T-helper 17 cell (primary cell): Measurements from ENCODE around the gene PLPP4. TPM values are rescaled to one million over a fixed set of nuclear protein-coding genes. Genes with fewer than 3 reads are reported as not detected.

ENCODE experiments used
- ATAC-seq: fragments of 150-1000 bp; cut with Tn5 transposase; 2 replicates; pipeline ENCODE4 v1.10.0; 2021; ENCODE audit warnings: mild to moderate bottlenecking, moderate library complexity
- DNase-seq, 3 donors: peaks; one replicate each; pipeline versions ENCODE4 v3.0.0 to v3.0.0-alpha.2; 2020 to 2021
- H3K9me3 ChIP-seq: one replicate; pipeline ENCODE4 v1.7.0; 2013; ENCODE audit warnings: low read length, mild to moderate bottlenecking; ENCODE audit not compliant: control insufficient read depth, poor library complexity, severe bottlenecking
- H3K27ac Mint-ChIP-seq: one replicate; pipeline ENCODE4 v1.8.0; 2022; ENCODE audit warnings: mild to moderate bottlenecking, moderate library complexity, mixed read lengths
- H3K27me3 Mint-ChIP-seq: one replicate; pipeline ENCODE4 v1.8.0; 2022; ENCODE audit warnings: mixed read lengths
- H3K36me3 Mint-ChIP-seq: one replicate; pipeline ENCODE4 v1.8.0; 2022; ENCODE audit warnings: low read depth, mixed read lengths
- H3K4me1 Mint-ChIP-seq: one replicate; pipeline ENCODE4 v1.8.0; 2022; ENCODE audit warnings: mild to moderate bottlenecking, mixed read lengths
- H3K4me3 Mint-ChIP-seq: one replicate; pipeline ENCODE4 v1.8.0; 2022; ENCODE audit warnings: mild to moderate bottlenecking, moderate library complexity, mixed read lengths
- total RNA-seq, 4 donors: library from RNA in 2 of 4; stranded (reverse) in 2 of 4; gene quantifications; one replicate each; pipeline ENCODE4 v1.2.3 and lab custom pipeline; 2022 to 2026

PLPP4 gene
- total RNA-seq, 2 donors from 2014 or later: not detected

DNA sequence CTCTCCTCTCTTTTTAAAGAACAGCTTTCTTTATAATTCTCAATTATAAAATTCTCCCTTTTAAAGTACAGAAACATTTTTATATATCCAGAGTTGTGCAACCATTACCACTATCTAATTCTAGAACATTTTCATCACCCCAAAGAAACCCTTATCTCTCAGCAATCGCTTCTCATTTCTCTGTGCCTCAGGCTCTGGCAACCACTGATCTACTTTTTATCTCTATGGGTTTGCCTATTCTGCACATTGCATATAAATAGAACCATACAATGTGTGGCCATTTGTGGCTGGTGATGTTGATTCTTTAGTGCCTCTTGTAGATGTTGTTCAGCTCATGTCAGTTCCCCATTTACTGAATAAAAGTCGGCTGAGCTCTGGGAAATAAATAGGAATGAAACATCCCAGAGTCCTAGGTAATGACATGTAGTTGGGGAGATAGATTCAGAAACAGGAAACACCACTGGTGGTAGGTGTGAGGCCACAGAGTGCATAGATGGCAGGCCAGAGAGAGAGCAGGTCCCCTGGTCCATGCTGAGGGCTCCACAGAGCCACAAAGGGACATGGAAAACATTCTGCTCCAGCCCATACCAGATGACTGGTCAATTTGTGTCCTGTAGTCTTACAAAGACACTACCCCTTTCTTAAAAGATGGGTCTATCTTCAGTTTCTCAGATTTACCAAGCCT lies 126.5 kb downstream of the PLPP4 start:
- no peaks in the 10 kb centered on the region for H3K36me3 Mint-ChIP-seq
- H3K27ac Mint-ChIP-seq: no peak overlapping the region
- H3K4me3 Mint-ChIP-seq: no peak overlapping the region
- no peaks in the 10 kb centered on the region for H3K27me3 Mint-ChIP-seq
- DNase-seq (no peak), ATAC-seq (no peak)
- peaks cover 2% of the 10 kb centered on the region for H3K9me3 ChIP-seq
- peaks cover 3% of the 10 kb centered on the region for H3K4me1 Mint-ChIP-seq

DNA sequence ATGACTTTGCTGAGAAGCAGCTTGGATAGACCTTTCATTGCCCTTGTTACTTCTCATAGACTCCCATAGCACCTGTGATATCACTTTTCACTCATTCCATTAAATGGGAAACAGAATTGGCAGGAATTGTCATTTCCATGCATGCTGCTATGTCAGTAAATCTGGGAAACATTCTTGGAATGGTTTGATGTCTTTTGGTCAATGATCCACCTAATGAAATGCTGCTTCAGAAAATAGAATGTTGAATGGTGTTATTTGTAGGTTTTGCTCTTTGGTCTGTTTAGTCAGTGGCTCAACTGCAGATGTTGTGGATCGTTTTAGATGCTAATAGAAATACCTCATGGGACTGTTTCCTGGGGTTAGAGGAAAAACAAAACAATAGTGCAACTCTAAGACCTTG lies 127.8 kb downstream of the PLPP4 start:
- Mint-ChIP-seq H3K36me3 (no peaks in the 10 kb centered on the region), H3K4me3 (no peak overlapping the region), H3K4me1 (peaks cover 3% of the 10 kb centered on the region), H3K27me3 (no peaks in the 10 kb centered on the region), H3K27ac (no peak overlapping the region)
- DNase-seq (no peak), ATAC-seq (no peak)
- peaks cover 2% of the 10 kb centered on the region for H3K9me3 ChIP-seq

DNA sequence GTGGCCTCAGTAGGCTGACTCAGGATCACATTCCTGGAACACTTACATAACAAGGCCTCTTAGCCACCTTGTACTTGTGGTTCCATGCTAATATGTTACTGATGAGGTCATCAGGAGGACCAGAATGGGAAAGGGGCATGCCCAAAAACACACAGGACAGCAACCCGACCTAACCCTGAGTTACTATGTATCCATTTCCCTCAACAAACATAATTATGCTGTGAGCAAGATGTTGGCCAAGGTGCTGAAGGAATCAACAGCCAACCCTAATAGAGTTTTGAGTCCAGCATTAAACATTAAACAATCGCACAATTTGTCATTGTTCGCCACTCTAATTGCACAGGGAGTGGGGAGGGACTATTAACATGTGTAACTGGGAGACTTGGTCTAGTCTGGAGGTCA lies 129.4 kb downstream of the PLPP4 start:
- Mint-ChIP-seq H3K27me3 (no peaks in the 10 kb centered on the region), H3K36me3 (no peaks in the 10 kb centered on the region), H3K4me3 (no peak overlapping the region), H3K27ac (no peak overlapping the region), H3K4me1 (peaks cover 3% of the 10 kb centered on the region)
- H3K9me3 ChIP-seq: peaks cover 2% of the 10 kb centered on the region
- DNase-seq: no peak
- no peak for ATAC-seq

DNA sequence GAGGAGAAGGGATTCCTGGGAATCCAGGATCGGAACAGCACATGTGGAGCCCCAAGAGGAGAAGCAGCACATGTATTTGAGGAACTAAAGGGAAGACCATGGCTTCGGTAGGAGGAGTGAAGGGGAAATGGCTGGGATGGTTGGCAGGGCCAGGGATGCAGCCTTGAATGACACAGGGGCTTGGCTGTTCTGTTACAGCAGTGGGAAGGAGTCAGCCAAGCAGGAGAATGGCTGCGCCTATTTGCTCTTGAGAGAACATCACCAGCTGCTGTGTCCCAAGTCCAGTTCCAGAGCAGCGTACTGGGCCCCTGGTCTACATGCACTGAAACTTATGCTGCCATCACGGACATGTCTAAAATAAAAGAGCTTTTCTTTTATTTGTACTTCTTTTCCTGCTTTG lies 130.0 kb downstream of the PLPP4 start:
- Mint-ChIP-seq H3K27ac (no peak overlapping the region), H3K4me3 (no peak overlapping the region), H3K27me3 (no peaks in the 10 kb centered on the region), H3K4me1 (peaks cover 3% of the 10 kb centered on the region), H3K36me3 (no peaks in the 10 kb centered on the region)
- peaks cover 2% of the 10 kb centered on the region for H3K9me3 ChIP-seq
- DNase-seq (no peak), ATAC-seq (no peak)

DNA sequence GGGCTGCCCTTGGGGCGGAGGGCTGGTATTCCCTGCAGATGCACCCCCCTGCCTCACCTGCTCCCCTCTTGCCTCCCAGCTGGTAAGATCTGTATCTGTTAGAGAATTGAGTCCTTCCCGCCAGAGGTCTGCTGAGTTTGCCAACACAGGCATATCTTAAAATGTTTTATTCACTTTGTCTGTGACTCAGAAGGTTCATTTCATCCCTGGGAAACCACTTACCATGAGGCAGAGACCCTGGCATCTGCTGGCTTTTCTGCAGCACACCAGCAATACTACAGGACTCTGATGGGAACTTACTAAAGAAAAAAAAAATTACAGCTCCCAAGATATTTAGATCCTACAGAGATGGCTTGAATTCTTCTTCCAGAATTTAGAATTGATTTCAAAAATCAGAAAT lies 131.3 kb downstream of the PLPP4 start:
- Mint-ChIP-seq H3K27me3 (no peaks in the 10 kb centered on the region), H3K27ac (no peak overlapping the region), H3K36me3 (no peaks in the 10 kb centered on the region), H3K4me3 (no peak overlapping the region), H3K4me1 (peaks cover 3% of the 10 kb centered on the region)
- ATAC-seq (no peak), DNase-seq (no peak)
- peaks cover 2% of the 10 kb centered on the region for H3K9me3 ChIP-seq

DNA sequence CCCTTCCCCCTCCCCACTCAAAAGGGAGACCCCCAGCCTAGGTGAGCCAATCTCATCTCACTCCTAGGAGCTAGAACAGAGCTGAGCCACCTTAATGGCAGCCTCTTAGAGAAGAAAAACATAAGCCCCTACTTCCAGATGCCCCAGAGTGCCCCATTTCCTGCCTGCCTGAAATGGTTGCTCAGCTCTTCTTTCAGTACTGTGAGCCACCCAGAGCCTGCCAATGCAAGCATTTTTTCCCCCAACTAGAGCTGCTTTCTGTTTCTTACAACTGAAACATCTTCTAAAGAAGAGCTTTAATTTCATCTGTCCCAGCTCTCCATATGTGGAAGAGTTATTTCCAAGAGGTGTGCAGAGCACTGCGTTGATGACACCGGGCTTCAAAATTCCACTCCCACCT lies 136.7 kb downstream of the PLPP4 start:
- Mint-ChIP-seq H3K4me3 (no peak overlapping the region), H3K4me1 (no peaks in the 10 kb centered on the region), H3K27me3 (no peaks in the 10 kb centered on the region), H3K36me3 (no peaks in the 10 kb centered on the region), H3K27ac (no peak overlapping the region)
- no peak for DNase-seq
- no peaks in the 10 kb centered on the region for H3K9me3 ChIP-seq
- ATAC-seq: no peak

DNA sequence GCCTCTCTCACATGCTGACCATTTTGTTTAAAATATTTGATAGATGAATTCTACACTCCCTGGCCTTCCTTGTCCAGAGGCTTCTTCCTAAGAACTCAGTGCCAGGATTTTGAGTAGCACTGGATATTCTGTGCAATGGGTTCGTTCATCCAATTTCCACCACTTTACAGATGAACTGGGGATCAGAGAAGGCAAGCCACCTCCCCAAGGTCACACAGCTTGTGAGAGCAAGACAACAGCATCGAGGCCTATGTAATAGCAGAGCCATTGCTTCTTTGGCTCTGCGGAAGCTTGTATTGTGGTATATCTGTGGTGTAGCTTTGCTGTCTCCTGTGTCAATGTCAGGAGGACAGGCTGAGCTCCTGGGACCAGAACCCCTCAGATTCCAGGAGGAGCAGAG lies 140.9 kb downstream of the PLPP4 start:
- Mint-ChIP-seq H3K27me3 (no peaks in the 10 kb centered on the region), H3K4me1 (no peaks in the 10 kb centered on the region), H3K36me3 (no peaks in the 10 kb centered on the region), H3K27ac (no peak overlapping the region), H3K4me3 (no peak overlapping the region)
- H3K9me3 ChIP-seq: no peaks in the 10 kb centered on the region
- DNase-seq (no peak), ATAC-seq (no peak)

DNA sequence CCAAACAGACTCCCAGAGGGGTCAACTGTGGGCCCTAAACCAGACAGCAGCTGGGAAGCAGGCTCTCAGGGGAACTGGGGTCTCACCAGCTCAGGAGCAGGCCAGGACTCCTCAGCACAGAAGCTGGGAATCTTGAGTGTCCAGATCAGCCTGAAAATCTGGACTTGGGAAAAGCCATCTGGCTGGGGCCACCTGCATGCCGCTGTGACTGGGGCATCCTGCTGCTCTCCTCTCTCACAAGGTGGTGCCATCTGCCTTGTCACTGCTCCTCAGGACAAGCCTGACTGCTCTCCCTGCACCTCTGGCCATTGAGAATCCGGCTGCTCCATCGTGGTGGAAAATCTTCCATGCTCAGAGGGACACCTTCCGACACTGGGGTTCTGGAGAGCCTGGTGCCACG lies 141.4 kb downstream of the PLPP4 start:
- Mint-ChIP-seq H3K4me3 (no peak overlapping the region), H3K36me3 (no peaks in the 10 kb centered on the region), H3K4me1 (no peaks in the 10 kb centered on the region), H3K27me3 (no peaks in the 10 kb centered on the region), H3K27ac (no peak overlapping the region)
- DNase-seq: no peak
- no peak for ATAC-seq
- H3K9me3 ChIP-seq: no peaks in the 10 kb centered on the region

DNA sequence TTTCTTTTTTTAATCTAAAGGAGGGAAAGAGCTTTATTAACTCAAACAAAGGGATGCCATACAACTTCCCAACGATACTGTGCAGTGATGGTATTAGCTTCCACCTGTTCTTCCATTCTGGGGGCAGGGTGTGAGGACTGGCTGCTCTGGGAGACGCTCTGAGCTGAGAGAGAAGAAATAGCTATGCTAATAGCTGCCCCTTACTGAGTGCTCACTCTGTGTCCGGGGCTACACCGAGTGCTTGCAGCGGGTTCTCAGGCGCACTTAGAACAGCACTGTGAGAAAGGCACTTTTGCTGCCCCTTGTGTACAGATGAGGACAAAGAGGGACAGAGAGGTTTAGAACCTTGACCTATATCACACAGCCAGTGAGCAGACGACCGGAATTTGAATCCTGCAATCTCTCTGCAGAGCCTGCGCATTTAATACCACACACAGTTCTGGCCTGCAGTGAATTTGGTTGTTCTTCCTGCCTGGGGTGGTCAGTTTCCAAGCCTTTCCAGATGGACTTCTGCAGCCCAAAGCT lies 142.2 kb downstream of the PLPP4 start:
- no peak for ATAC-seq
- Mint-ChIP-seq H3K27me3 (no peaks in the 10 kb centered on the region), H3K4me1 (no peaks in the 10 kb centered on the region)

DNA sequence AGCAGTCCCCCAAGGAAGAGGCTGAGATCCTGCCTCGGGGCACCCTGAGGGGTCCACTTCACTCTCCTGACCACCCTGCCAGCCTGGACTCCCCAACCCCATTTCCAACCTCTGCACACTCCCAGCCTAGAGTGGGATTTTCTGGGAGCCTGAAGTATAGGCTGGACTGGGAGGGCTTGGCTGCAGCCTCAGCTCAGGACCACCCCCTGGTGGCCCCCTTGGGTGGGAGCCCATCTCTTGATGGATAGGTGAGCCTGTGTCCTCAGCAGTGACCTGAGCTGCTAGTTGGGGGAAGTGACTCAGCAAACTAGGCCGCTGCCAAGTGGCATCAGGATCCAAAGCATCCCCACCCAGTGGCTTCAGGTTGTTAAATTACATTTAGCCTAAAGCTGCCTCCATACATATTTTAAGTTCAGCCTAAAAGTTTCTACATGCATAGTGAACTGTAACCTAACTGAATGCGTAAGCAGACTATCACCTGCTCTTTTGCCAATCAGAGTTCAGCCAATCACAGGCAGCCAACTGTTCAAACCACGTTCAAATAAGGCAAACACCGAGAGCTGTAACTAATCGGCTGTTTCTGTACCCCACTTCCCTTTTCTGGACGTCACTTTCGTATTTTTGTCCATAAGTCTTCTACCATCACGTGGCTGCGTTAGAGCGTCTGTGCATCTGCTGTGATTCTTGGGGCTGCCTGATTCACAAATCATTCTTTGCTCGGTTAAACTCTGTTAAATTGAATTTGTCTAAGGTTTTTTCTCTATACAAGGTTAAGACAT lies 144.0 kb downstream of the PLPP4 start:
- DNase-seq (no peak), ATAC-seq (no peak)
- Mint-ChIP-seq H3K27me3 (no peaks in the 10 kb centered on the region), H3K27ac (no peak overlapping the region), H3K4me3 (no peak overlapping the region), H3K36me3 (no peaks in the 10 kb centered on the region), H3K4me1 (no peaks in the 10 kb centered on the region)
- no peaks in the 10 kb centered on the region for H3K9me3 ChIP-seq

More for the DNA sequence above, 142.2 kb downstream of the PLPP4 start:
- Mint-ChIP-seq H3K36me3 (no peaks in the 10 kb centered on the region), H3K27ac (no peak overlapping the region), H3K4me3 (no peak overlapping the region)
- H3K9me3 ChIP-seq: no peaks in the 10 kb centered on the region
- no peak for DNase-seq

DNA sequence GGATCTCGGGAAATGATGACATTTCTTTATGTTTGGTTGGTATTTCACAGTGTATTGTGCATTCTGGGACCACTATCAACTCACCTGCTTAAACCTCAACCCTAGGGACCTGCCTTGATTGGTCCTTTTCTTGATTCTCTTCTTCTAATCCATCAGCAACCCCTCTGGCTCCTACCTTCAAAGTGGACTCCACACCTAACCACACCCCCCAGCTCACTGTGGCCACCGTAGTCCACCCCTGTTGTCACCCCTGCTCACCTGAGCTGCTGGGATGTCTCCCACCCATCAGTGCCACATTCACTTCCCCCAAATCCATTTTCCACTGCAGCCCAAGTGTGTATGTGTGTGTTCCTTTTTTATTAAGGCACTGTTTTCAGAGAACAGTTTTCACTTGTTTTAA lies 145.0 kb downstream of the PLPP4 start:
- no peaks in the 10 kb centered on the region for H3K9me3 ChIP-seq
- no peaks in the 10 kb centered on the region for H3K27me3 Mint-ChIP-seq
- ATAC-seq: no peak
- H3K27ac Mint-ChIP-seq: no peak overlapping the region
- no peaks in the 10 kb centered on the region for H3K36me3 Mint-ChIP-seq
- H3K4me3 Mint-ChIP-seq: no peak overlapping the region
- no peaks in the 10 kb centered on the region for H3K4me1 Mint-ChIP-seq
- no peak for DNase-seq

DNA sequence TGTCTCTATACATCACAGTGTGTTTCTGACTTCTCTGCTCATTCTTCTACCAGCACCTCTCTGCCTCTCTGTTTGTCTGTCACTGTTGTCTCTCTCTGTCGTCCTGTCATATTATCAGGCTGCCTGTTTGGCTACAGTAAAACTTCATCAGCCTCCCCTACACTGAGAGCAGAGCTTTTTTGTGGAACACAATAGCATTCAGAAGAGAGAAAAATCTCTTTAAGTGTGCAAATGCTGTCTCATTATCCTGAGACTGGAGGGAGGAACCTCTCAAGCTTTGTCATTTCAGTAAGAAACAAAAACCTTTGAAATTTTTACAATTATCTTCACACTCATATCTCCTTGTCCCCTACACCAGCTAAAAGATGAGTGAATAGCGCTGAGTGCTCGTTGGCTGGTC lies 148.4 kb downstream of the PLPP4 start:
- H3K27me3 Mint-ChIP-seq: no peaks in the 10 kb centered on the region
- H3K9me3 ChIP-seq: peaks cover 3% of the 10 kb centered on the region
- no peak overlapping the region for H3K27ac Mint-ChIP-seq
- DNase-seq: no peak
- no peaks in the 10 kb centered on the region for H3K36me3 Mint-ChIP-seq
- no peak overlapping the region for H3K4me3 Mint-ChIP-seq
- H3K4me1 Mint-ChIP-seq: no peaks in the 10 kb centered on the region
- no peak for ATAC-seq

DNA sequence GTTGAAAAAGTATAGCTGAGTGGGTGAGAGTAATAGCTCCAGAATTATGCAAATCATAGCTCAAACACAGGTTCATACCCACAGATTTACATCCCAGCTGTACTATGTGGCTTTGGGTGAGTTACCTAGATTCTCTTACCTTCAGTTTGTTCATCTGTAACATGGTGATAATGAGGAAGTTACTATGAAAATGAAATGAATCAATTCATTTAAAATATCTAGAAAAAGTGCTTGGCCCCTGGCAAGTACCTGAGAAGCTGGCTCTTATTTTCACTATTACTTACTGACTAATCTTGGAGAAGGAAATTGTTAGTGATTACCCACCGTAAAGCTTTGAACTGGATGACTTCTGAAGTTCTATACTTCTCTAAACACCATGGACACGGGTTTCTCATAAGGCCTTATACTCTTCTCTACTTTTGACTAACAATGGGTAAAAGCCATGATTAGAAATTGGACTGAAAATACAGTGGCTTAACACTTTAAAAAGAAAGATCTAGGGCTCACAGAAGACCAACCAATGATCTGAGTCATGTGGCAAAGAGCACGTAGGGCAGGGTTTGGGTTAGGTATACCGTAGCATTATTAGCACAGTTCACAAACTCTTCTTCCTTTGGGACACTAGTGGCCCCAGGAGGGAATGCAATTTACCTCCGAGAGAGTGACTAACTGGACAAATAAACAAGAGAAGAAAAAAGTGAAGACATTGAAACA lies 149.2 kb downstream of the PLPP4 start:
- no peak overlapping the region for H3K27ac Mint-ChIP-seq
- H3K36me3 Mint-ChIP-seq: no peaks in the 10 kb centered on the region
- H3K27me3 Mint-ChIP-seq: no peaks in the 10 kb centered on the region
- peaks cover 3% of the 10 kb centered on the region for H3K9me3 ChIP-seq
- DNase-seq (no peak), ATAC-seq (no peak)
- no peaks in the 10 kb centered on the region for H3K4me1 Mint-ChIP-seq
- no peak overlapping the region for H3K4me3 Mint-ChIP-seq
